Neural crest cell (in vitro differentiated cells): ENCODE results near the gene TRAF3IP3. TPM values are rescaled to one million over a fixed set of nuclear protein-coding genes. Genes with fewer than 3 reads are reported as not detected.

ENCODE experiments used
- DNase-seq: peaks from one replicate; pipeline ENCODE4 v3.0.0; 2021; ENCODE audit warnings: low read depth, mixed read lengths, low spot score
- H3K27ac Mint-ChIP-seq: one replicate; pipeline ENCODE4 v1.8.0; 2021; ENCODE audit warnings: mild to moderate bottlenecking, mixed read lengths; ENCODE audit not compliant: unreplicated experiment
- H3K27me3 Mint-ChIP-seq: 2 replicates; pipeline ENCODE4 v1.8.0; 2021; ENCODE audit warnings: low read depth, mild to moderate bottlenecking, mixed read lengths
- H3K36me3 Mint-ChIP-seq: 2 replicates; pipeline ENCODE4 v1.8.0; 2021; ENCODE audit warnings: low read depth, mild to moderate bottlenecking, mixed read lengths
- H3K4me1 Mint-ChIP-seq: 2 replicates; pipeline ENCODE4 v1.8.0; 2021; ENCODE audit warnings: mixed read lengths
- H3K4me3 Mint-ChIP-seq: one replicate; pipeline ENCODE4 v1.8.0; 2021; ENCODE audit warnings: mild to moderate bottlenecking, mixed read lengths
- H3K9me3 Mint-ChIP-seq: 2 replicates; pipeline ENCODE4 v1.8.0; 2021; ENCODE audit warnings: mixed read lengths
- CTCF ChIP-seq: fragments of 200-600 bp; sonication (generic); conservative IDR thresholded peaks from 2 replicates; pipeline ENCODE4 v1.5.0; 2021; ENCODE audit warnings: antibody characterized with exemption, mild to moderate bottlenecking
- total RNA-seq: library from RNA; stranded (reverse); gene quantifications from 2 replicates; pipeline ENCODE4 v1.2.1, GENCODE V29; 2021

The TRAF3IP3 gene
- total RNA-seq, 1 donor from 2014 or later: not detected

GRCh38 chr1:209728466-209728865 is 27.4 kb upstream of the TRAF3IP3 start:
- H3K4me3 Mint-ChIP-seq: no peak overlapping the region
- peaks cover 10% of the 10 kb centered on the region for H3K27me3 Mint-ChIP-seq
- H3K9me3 Mint-ChIP-seq: no peaks in the 10 kb centered on the region
- no peaks in the 10 kb centered on the region for H3K36me3 Mint-ChIP-seq
- H3K4me1 Mint-ChIP-seq: no peaks in the 10 kb centered on the region
- no peak for DNase-seq
- no peak overlapping the region for H3K27ac Mint-ChIP-seq
- TF ChIP-seq CTCF: no peak

GRCh38 chr1:209729436-209729835 is 26.4 kb upstream of the TRAF3IP3 start:
- no peak for TF ChIP-seq CTCF
- Mint-ChIP-seq H3K9me3 (no peaks in the 10 kb centered on the region), H3K27me3 (peaks cover 18% of the 10 kb centered on the region), H3K4me3 (no peak overlapping the region), H3K4me1 (no peaks in the 10 kb centered on the region), H3K27ac (no peak overlapping the region), H3K36me3 (no peaks in the 10 kb centered on the region)
- DNase-seq: no peak

GRCh38 chr1:209732725-209733124 is 23.1 kb upstream of the TRAF3IP3 start:
- H3K27ac Mint-ChIP-seq: no peak overlapping the region

GRCh38 chr1:209733409-209734192 is 22.3 kb upstream of the TRAF3IP3 start:
- no peak overlapping the region for H3K27ac Mint-ChIP-seq
- no peak for TF ChIP-seq CTCF
- no peaks in the 10 kb centered on the region for H3K4me1 Mint-ChIP-seq
- no peak for DNase-seq
- no peak overlapping the region for H3K4me3 Mint-ChIP-seq
- H3K36me3 Mint-ChIP-seq: no peaks in the 10 kb centered on the region
- H3K27me3 Mint-ChIP-seq: peaks cover 42% of the 10 kb centered on the region
- H3K9me3 Mint-ChIP-seq: no peaks in the 10 kb centered on the region

More at GRCh38 chr1:209732725-209733124, 23.1 kb upstream of the TRAF3IP3 start:
- TF ChIP-seq CTCF: no peak
- Mint-ChIP-seq H3K4me3 (no peak overlapping the region), H3K4me1 (no peaks in the 10 kb centered on the region), H3K36me3 (no peaks in the 10 kb centered on the region), H3K27me3 (peaks cover 39% of the 10 kb centered on the region), H3K9me3 (no peaks in the 10 kb centered on the region)
- DNase-seq: no peak

- no peaks in the 10 kb centered on the region for H3K36me3 Mint-ChIP-seq
- no peak overlapping the region for H3K27ac Mint-ChIP-seq
- no peak for DNase-seq
- TF ChIP-seq CTCF: no peak
- no peak overlapping the region for H3K4me3 Mint-ChIP-seq
- peaks cover 41% of the 10 kb centered on the region for H3K27me3 Mint-ChIP-seq
- H3K9me3 Mint-ChIP-seq: peaks cover 3% of the 10 kb centered on the region
- H3K4me1 Mint-ChIP-seq: no peaks in the 10 kb centered on the region
These were observed 19.2 kb upstream of the TRAF3IP3 start for GRCh38 chr1:209736490-209737117.
